HEK293 (cell line): ENCODE results near the gene DDX54.

Source experiments
- CTCF ChIA-PET: fragments of 350-600 bp; formaldehyde crosslinking; extraction: SDS; loops from one replicate; lab custom pipeline; 2021; ENCODE audit warnings: antibody characterized with exemption; lab: Yijun Ruan, JAX
- POLR2A ChIA-PET: fragments of 300-600 bp; formaldehyde crosslinking; extraction: SDS; loops from one replicate; lab custom pipeline; 2020; ENCODE audit warnings: antibody characterized with exemption, inconsistent platforms; lab: Yijun Ruan, JAX
- H3K27ac ChIP-seq: fragments of 200-500 bp; sonication (Bioruptor generic); 2 replicates; pipeline ENCODE4 v1.5.1; 2014; ENCODE audit warnings: low read depth, low read length, control low read depth, inconsistent platforms; ENCODE audit errors: extremely low read depth
- H3K36me3 ChIP-seq, 2 experiments: fragments of 200-500 bp in 1 of 2; sonication (Bioruptor generic) in 1 of 2; 1 replicate in 1 of 2; 2 replicates in 1 of 2; pipeline ENCODE4 v1.5.1; 2014 to 2017; ENCODE audit warnings: inconsistent platforms in 2 of 2, low read length in 2 of 2; ENCODE audit not compliant: control insufficient read depth in 2 of 2, insufficient read depth in 1 of 2
- H3K4me1 ChIP-seq: fragments of 200-500 bp; sonication (Bioruptor generic); 2 replicates; pipeline ENCODE4 v1.5.1; 2014; ENCODE audit warnings: mild to moderate bottlenecking, low read length, inconsistent platforms; ENCODE audit not compliant: control insufficient read depth, insufficient read depth
- H3K4me3 ChIP-seq: 2 replicates; pipeline ENCODE4 v1.5.1; 2011; ENCODE audit warnings: low read depth, mild to moderate bottlenecking, control low read depth, low read length, moderate library complexity
- H3K9me3 ChIP-seq: fragments of 200-500 bp; sonication (Bioruptor generic); 2 replicates; pipeline ENCODE4 v1.5.1; 2014; ENCODE audit warnings: low read depth, low read length, inconsistent platforms; ENCODE audit not compliant: control insufficient read depth, insufficient read depth
- AEBP2 ChIP-seq: fragments of 450-650 bp; formaldehyde crosslinking; IDR thresholded peaks from 2 replicates; pipeline ENCODE4 v1.5.1; 2016; ENCODE audit warnings: missing biosample characterization, missing genetic modification characterization, borderline replicate concordance
- CTCF ChIP-seq: fragments of 450-650 bp; formaldehyde crosslinking; IDR thresholded peaks from 2 replicates; pipeline ENCODE4 v1.5.1; 2016; ENCODE audit warnings: missing biosample characterization, missing genetic modification characterization
- IKZF3 ChIP-seq: fragments of 450-650 bp; IDR thresholded peaks from 2 replicates; pipeline ENCODE4 v1.5.0; 2018; ENCODE audit warnings: missing biosample characterization, mild to moderate bottlenecking, missing genetic modification characterization, moderate library complexity
- MZF1 ChIP-seq: fragments of 450-650 bp; formaldehyde crosslinking; IDR thresholded peaks from 2 replicates; pipeline ENCODE4 v1.5.1; 2017; ENCODE audit warnings: missing biosample characterization, missing genetic modification characterization, borderline replicate concordance
- PRDM6 ChIP-seq: fragments of 450-650 bp; formaldehyde crosslinking; IDR thresholded peaks from 2 replicates; pipeline ENCODE4 v1.5.1; 2017; ENCODE audit warnings: missing biosample characterization, missing genetic modification characterization
- SCRT1 ChIP-seq: fragments of 450-650 bp; formaldehyde crosslinking; IDR thresholded peaks from 2 replicates; pipeline ENCODE4 v1.5.1; 2016; ENCODE audit warnings: missing biosample characterization, missing genetic modification characterization, borderline replicate concordance
- SETDB1 ChIP-seq: IDR thresholded peaks from one replicate; pipeline ENCODE4 v1.6.1; 2017; ENCODE audit warnings: mild to moderate bottlenecking, low read length, moderate library complexity, mixed read lengths; ENCODE audit not compliant: insufficient read length
- TSHZ1 ChIP-seq: fragments of 450-650 bp; formaldehyde crosslinking; IDR thresholded peaks from 2 replicates; pipeline ENCODE4 v1.5.1; 2016; ENCODE audit warnings: missing biosample characterization, missing genetic modification characterization, borderline replicate concordance
- YY2 ChIP-seq: fragments of 450-650 bp; formaldehyde crosslinking; IDR thresholded peaks from 2 replicates; pipeline ENCODE4 v1.5.1; 2016; ENCODE audit warnings: missing biosample characterization, missing genetic modification characterization
- ZNF133 ChIP-seq: fragments of 450-650 bp; formaldehyde crosslinking; IDR thresholded peaks from 2 replicates; pipeline ENCODE4 v1.5.1; 2016; ENCODE audit warnings: missing biosample characterization, missing genetic modification characterization
- ZNF140 ChIP-seq: fragments of 450-650 bp; formaldehyde crosslinking; IDR thresholded peaks from 2 replicates; pipeline ENCODE4 v1.5.1; 2016; ENCODE audit warnings: missing biosample characterization, missing genetic modification characterization
- ZNF214 ChIP-seq: fragments of 450-650 bp; formaldehyde crosslinking; IDR thresholded peaks from 2 replicates; pipeline ENCODE4 v1.5.1; 2017; ENCODE audit warnings: missing biosample characterization, mild to moderate bottlenecking, missing genetic modification characterization, borderline replicate concordance
- ZNF221 ChIP-seq: fragments of 450-650 bp; formaldehyde crosslinking; IDR thresholded peaks from 2 replicates; pipeline ENCODE4 v1.5.1; 2017; ENCODE audit warnings: missing biosample characterization, missing genetic modification characterization, borderline replicate concordance
- ZNF311 ChIP-seq: fragments of 450-650 bp; formaldehyde crosslinking; IDR thresholded peaks from 2 replicates; pipeline ENCODE4 v1.5.1; 2017; ENCODE audit warnings: missing biosample characterization, missing genetic modification characterization, borderline replicate concordance
- ZNF423 ChIP-seq: fragments of 450-650 bp; formaldehyde crosslinking; IDR thresholded peaks from 2 replicates; pipeline ENCODE4 v1.5.1; 2016; ENCODE audit warnings: missing biosample characterization, missing genetic modification characterization
- ZNF501 ChIP-seq: fragments of 450-650 bp; formaldehyde crosslinking; IDR thresholded peaks from 2 replicates; pipeline ENCODE4 v1.5.1; 2016; ENCODE audit warnings: missing biosample characterization, missing genetic modification characterization
- ZNF549 ChIP-seq: fragments of 450-650 bp; IDR thresholded peaks from 2 replicates; pipeline ENCODE4 v1.5.1; 2018; ENCODE audit warnings: missing biosample characterization, missing genetic modification characterization, mild to moderate bottlenecking, inconsistent platforms, moderate library complexity
- ZNF585B ChIP-seq: fragments of 450-650 bp; formaldehyde crosslinking; IDR thresholded peaks from 2 replicates; pipeline ENCODE4 v1.5.1; 2016; ENCODE audit warnings: missing biosample characterization, missing genetic modification characterization
- ZNF624 ChIP-seq: fragments of 450-650 bp; formaldehyde crosslinking; IDR thresholded peaks from 2 replicates; pipeline ENCODE4 v1.5.1; 2017; ENCODE audit warnings: missing biosample characterization, missing genetic modification characterization
- ZNF654 ChIP-seq: fragments of 450-650 bp; formaldehyde crosslinking; IDR thresholded peaks from 2 replicates; pipeline ENCODE4 v1.5.1; 2016; ENCODE audit warnings: low read depth, missing biosample characterization, missing genetic modification characterization
- ZNF664 ChIP-seq: fragments of 450-650 bp; formaldehyde crosslinking; IDR thresholded peaks from 2 replicates; pipeline ENCODE4 v1.5.1; 2016; ENCODE audit warnings: missing biosample characterization, missing genetic modification characterization
- ZNF677 ChIP-seq: fragments of 450-650 bp; IDR thresholded peaks from 2 replicates; pipeline ENCODE4 v1.5.0; 2018; ENCODE audit warnings: missing biosample characterization, mild to moderate bottlenecking, missing genetic modification characterization, moderate library complexity
- ZNF701 ChIP-seq: fragments of 450-650 bp; formaldehyde crosslinking; IDR thresholded peaks from 2 replicates; pipeline ENCODE4 v1.5.1; 2016; ENCODE audit warnings: missing biosample characterization, missing genetic modification characterization
- ZNF768 ChIP-seq: fragments of 450-650 bp; formaldehyde crosslinking; IDR thresholded peaks from 2 replicates; pipeline ENCODE4 v1.5.1; 2018; ENCODE audit warnings: missing biosample characterization, mild to moderate bottlenecking, missing genetic modification characterization
- ZNF791 ChIP-seq: fragments of 450-650 bp; formaldehyde crosslinking; IDR thresholded peaks from 2 replicates; pipeline ENCODE4 v1.5.1; 2016; ENCODE audit warnings: missing biosample characterization, missing genetic modification characterization
- ZNF843 ChIP-seq: fragments of 450-650 bp; formaldehyde crosslinking; IDR thresholded peaks from 2 replicates; pipeline ENCODE4 v1.5.1; 2016; ENCODE audit warnings: missing biosample characterization, missing genetic modification characterization
- ZSCAN30 ChIP-seq: fragments of 450-650 bp; IDR thresholded peaks from 2 replicates; pipeline ENCODE4 v1.5.1; 2018; ENCODE audit warnings: missing biosample characterization, mild to moderate bottlenecking, missing genetic modification characterization, moderate library complexity

Gene DDX54

DNA sequence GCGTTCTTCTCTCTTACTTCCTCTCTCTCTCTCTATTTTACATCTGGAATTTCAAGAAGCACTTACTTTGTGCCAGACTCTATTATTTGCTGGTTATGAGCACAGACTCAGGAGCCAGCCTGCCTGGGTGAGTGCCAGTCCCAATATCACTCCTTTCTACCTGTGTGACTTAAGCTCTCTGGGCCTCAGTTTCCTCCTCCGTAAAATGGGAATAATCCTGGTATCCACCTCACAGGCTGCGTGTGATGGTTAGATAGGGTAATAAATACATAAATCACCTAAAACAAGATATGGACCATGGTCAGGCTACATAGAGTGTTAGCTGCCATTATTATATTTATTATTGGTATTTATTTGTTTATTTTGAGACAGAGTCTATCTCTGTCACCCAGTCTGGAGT lies 74.0 kb downstream of the DDX54 start (continued):
- no peak for TF ChIP-seq ZNF677
- TF ChIP-seq ZNF214 (tag by site-specific recombination): no peak
- TF ChIP-seq ZNF768 (tag by site-specific recombination): no peak
- no peak for TF ChIP-seq AEBP2 (tag by site-specific recombination)
- no peak for TF ChIP-seq ZNF654 (tag by site-specific recombination)
- no peak for TF ChIP-seq IKZF3 (tag by site-specific recombination)
- TF ChIP-seq, all 188 proteins: peak for 0

DNA sequence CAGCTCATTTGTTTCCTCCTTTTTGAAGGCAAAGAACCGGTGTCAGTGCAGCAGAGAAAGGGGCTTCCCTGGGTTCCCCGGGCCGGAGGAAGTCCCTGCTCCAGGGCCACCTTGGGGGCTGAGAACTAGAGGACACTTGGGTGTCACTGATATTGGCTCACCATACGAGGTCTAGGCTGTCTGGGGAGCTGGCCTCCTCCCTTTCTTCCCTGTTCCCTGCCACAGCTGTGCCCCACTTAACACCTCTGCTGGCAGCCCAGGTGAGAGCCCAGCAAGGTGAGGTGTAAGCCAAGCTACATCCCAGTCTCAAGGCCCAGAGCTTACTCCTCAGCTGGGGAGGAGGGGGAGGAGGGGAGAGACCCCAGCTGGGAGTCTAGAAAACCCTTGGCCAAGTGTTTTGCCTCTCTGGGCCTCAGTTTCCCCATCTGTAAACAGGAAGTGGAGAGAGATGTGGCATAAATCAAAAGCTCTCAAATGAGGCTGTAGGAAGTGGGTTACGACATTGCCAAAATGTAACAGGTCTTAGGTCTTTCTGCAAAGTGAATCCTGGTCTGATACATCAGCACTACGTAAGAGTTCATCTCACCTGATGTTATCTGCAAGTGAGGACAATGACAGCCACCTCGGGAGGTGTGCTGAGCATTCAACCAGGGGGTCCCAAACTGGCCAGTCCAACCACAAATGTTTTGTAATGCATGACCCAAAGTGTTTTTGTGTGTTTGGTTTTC lies 75.2 kb downstream of the DDX54 start:
- H3K27ac ChIP-seq: no peak overlapping the region
- TF ChIP-seq ZNF585B: no peak
- no peak for TF ChIP-seq ZNF423 (tag by site-specific recombination)
- no peak for TF ChIP-seq SCRT1 (tag by site-specific recombination)
- no peak for TF ChIP-seq ZSCAN30
- TF ChIP-seq ZNF549: no peak
- TF ChIP-seq ZNF140 (tag by site-specific recombination): no peak
- no peak for TF ChIP-seq SETDB1
- TF ChIP-seq ZNF701 (tag by site-specific recombination): no peak
- no peak for TF ChIP-seq ZNF843 (tag by site-specific recombination)
- TF ChIP-seq ZNF311: no peak
- no peak for TF ChIP-seq ZNF133 (tag by site-specific recombination)
- no peak for TF ChIP-seq YY2 (tag by site-specific recombination)
- TF ChIP-seq, all 188 proteins: peak for 0
- POLR2A ChIA-PET: no interaction called here
- H3K4me1 ChIP-seq: no peaks in the 10 kb centered on the region
- H3K36me3 ChIP-seq: no peaks in the 10 kb centered on the region
- H3K4me3 ChIP-seq: no peak overlapping the region
- no peaks in the 10 kb centered on the region for H3K9me3 ChIP-seq
- CTCF ChIA-PET: interaction anchor here (1.1 kb wide), 2 partner anchors 10 to 117 kb away, joined by 3 read pairs; no protein-coding TSS in a partner anchor

DNA sequence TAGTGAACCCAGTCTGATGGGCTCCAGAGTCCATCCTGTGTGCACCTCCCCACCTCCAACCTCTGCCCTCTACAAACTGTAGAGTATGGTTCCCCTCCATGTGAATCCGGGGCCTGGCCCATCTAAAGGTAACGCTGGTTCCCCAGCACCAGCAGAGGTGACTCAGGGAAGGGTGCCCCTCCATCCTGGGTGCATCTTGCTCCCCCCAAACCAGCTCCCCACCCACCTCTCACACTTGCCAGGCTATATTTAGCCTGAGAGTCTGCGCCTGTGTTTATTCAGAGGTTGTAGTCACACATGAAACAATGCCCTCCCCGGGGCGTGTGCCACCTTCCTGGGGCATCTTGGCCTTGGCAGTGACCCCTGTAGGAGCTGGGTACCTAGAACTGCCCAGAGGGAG lies 75.9 kb downstream of the DDX54 start:
- CTCF ChIA-PET: interaction anchor here (0.6 to 1.1 kb wide), 2 partner anchors 117 to 131 kb away, joined by 3 read pairs; partner anchors contain the start of gene OAS2
- no peak overlapping the region for H3K27ac ChIP-seq
- H3K36me3 ChIP-seq: no peaks in the 10 kb centered on the region
- POLR2A ChIA-PET: no interaction called here
- H3K9me3 ChIP-seq: no peaks in the 10 kb centered on the region
- H3K4me3 ChIP-seq: no peak overlapping the region
- H3K4me1 ChIP-seq: no peaks in the 10 kb centered on the region
- TF ChIP-seq MZF1 (tag by site-specific recombination) (no peak), ZNF624 (tag by site-specific recombination) (no peak), ZNF791 (tag by site-specific recombination) (no peak), TSHZ1 (no peak), ZNF501 (tag by site-specific recombination) (no peak), CTCF (tag by site-specific recombination) (no peak), ZNF221 (tag by site-specific recombination) (no peak), PRDM6 (tag by site-specific recombination) (no peak), ZNF664 (no peak)
